Natural killer cell (primary cell): ENCODE data around the gene LYRM1. TPM values are rescaled to one million over a fixed set of nuclear protein-coding genes. Genes with fewer than 3 reads are reported as not detected.
"Not testable (repeated sequence)": the region's sequence is repeated elsewhere in the genome, so short reads cannot be mapped to it uniquely, and the experiment has no call there.

Experiments
- ATAC-seq, 3 donors: fragments of 150-1000 bp in 2 of 3; fragments of 200-7000 bp in 1 of 3; cut with Tn5 transposase; 1 replicate in 1 of 3; 2 replicates in 2 of 3; pipeline ENCODE4 v1.10.0; 2021; ENCODE audit warnings: mild to moderate bottlenecking in 2 of 3, moderate library complexity in 2 of 3
- DNase-seq, 2 donors: peaks; one replicate each; pipeline versions ENCODE4 v3.0.0 to v3.0.0-alpha.2; 2013 to 2021; ENCODE audit warnings: mixed read lengths in 1 of 2
- H3K27ac ChIP-seq: one replicate; pipeline ENCODE4 v1.5.1; 2013; ENCODE audit warnings: mild to moderate bottlenecking, low read length
- H3K27me3 ChIP-seq: one replicate; pipeline ENCODE4 v1.6.1; 2013; ENCODE audit warnings: low read length; ENCODE audit not compliant: control insufficient read depth, insufficient read depth
- H3K36me3 ChIP-seq: one replicate; pipeline ENCODE4 v1.6.1; 2013; ENCODE audit warnings: low read length; ENCODE audit not compliant: control insufficient read depth, insufficient read depth
- H3K4me1 ChIP-seq: one replicate; pipeline ENCODE4 v1.6.1; 2013; ENCODE audit warnings: low read length; ENCODE audit not compliant: control insufficient read depth, insufficient read depth
- H3K4me3 ChIP-seq: one replicate; pipeline ENCODE4 v1.5.1; 2013; ENCODE audit warnings: low read length
- H3K9me3 ChIP-seq: one replicate; pipeline ENCODE4 v1.6.1; 2013; ENCODE audit warnings: low read length; ENCODE audit not compliant: control insufficient read depth, insufficient read depth
- H3K27ac Mint-ChIP-seq, 2 donors: one replicate each; pipeline ENCODE4 v1.8.0; 2022; ENCODE audit warnings: mild to moderate bottlenecking in 2 of 2, mixed read lengths in 2 of 2, moderate library complexity in 1 of 2
- H3K27me3 Mint-ChIP-seq, 2 donors: one replicate each; pipeline ENCODE4 v1.8.0; 2022; ENCODE audit warnings: low read depth in 2 of 2, mixed read lengths in 2 of 2
- H3K36me3 Mint-ChIP-seq: one replicate; pipeline ENCODE4 v1.8.0; 2022; ENCODE audit warnings: mixed read lengths
- H3K4me1 Mint-ChIP-seq, 2 donors: one replicate each; pipeline ENCODE4 v1.8.0; 2022; ENCODE audit warnings: mixed read lengths in 2 of 2
- H3K4me3 Mint-ChIP-seq: one replicate; pipeline ENCODE4 v1.8.0; 2022; ENCODE audit warnings: mild to moderate bottlenecking, moderate library complexity, mixed read lengths
- H3K9me3 Mint-ChIP-seq, 2 donors: one replicate each; pipeline ENCODE4 v1.8.0; 2022; ENCODE audit warnings: mixed read lengths in 2 of 2
- CTCF ChIP-seq: fragments of 200-600 bp; IDR thresholded peaks from one replicate; pipeline ENCODE4 v1.8.0; 2022; ENCODE audit warnings: antibody characterized with exemption
- WGBS: methylation state at CpG from one replicate; pipeline ENCODE4 v1.1.7; 2013; ENCODE audit warnings: missing lambda C conversion rate; ENCODE audit not compliant: insufficient coverage; 5-methylcytosine and 5-hydroxymethylcytosine counted together
- intact Hi-C: fragments of 100-400 bp; cut with micrococcal nuclease; formaldehyde crosslinking; loops from one replicate; pipeline ENCODE4 v1.14.2; 2022
- total RNA-seq, 4 donors: library from RNA; stranded (reverse); fragments of 120-200 nt in 1 of 4; gene quantifications; one replicate each; pipeline versions ENCODE4 v1.2.3 to v1.2.4, GENCODE V29; 2013 to 2022

LYRM1 gene
- total RNA-seq, 3 donors from 2014 or later (not counting 1 experiment from before 2014, with no cell fraction given): 15.3 to 25.7 (median 17.2) TPM

DNA sequence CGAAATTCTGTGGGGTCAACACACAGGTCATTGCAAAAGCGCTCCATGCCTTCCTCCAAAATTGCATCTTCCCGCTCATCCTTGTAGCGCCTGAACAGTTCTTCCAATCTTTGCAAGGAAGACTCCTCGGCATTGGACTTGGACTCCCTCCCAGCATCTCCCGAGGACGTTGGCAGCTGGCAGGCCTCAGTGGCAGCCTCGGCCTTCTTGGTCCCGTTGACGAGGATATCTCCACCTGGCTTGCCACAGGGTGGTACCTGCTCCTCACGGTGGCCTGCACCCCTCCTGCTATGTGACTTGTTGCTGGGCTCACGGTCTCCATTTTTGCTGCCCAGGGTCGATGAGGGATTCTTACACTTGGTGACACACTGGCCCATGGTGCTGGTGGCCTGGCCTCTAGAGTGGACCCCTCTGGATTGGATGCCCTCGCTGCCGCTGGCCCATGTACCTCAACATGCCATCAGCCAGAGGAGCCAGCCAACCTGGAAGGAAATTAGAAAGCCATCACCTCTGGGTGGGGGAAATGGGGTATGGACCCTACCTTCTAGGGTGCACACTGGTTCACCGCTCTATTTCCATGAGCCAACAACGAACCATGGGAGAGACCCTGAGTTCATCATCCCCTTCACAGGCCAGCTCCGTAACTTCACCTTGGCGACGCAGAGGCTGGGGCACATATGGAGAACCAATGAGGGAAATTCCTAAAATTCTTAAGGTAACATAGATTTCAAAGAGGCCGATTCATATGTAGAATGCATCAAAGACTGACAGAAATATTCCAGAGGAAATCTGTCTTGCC is 38.2 kb upstream of the LYRM1 start:
- H3K4me3 Mint-ChIP-seq: no peak overlapping the region
- ATAC-seq: no peak
- no peak overlapping the region for H3K27ac Mint-ChIP-seq
- no peak for TF ChIP-seq CTCF
- Histone ChIP-seq H3K4me3 (no peak overlapping the region), H3K36me3 (peaks cover 20% of the 10 kb centered on the region), H3K4me1 (no peaks in the 10 kb centered on the region), H3K27ac (no peak overlapping the region), H3K9me3 (no peaks in the 10 kb centered on the region), H3K27me3 (no peaks in the 10 kb centered on the region)
- DNase-seq: no peak
- H3K9me3 Mint-ChIP-seq: no peaks in the 10 kb centered on the region
- WGBS: 98% methylated on average over 21 of the region's 21 CpGs
- intact Hi-C loops: no loop called here
- peaks cover 20 to 32% of the 10 kb centered on the region in 2 donors for H3K4me1 Mint-ChIP-seq
- no peaks in the 10 kb centered on the region for H3K27me3 Mint-ChIP-seq
- peaks cover 10% of the 10 kb centered on the region for H3K36me3 Mint-ChIP-seq

DNA sequence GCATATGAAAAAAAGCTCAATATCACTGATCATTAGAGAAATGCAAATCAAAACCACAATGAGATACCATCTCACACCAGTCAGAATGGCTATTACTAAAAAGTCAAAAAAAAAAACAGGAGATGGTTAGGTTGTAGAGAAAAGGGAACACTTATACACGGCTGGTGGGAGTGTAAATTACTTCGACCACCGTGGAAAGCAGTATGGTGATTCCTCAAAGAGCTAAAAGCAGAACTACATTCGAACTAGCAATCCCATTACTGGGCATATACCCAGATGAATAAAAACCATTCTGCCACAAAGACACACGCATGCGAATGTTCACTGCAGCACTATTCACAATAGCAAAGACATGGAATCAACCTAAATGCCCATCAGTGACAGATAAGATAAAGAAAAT is 36.2 kb upstream of the LYRM1 start:
- H3K4me3 Mint-ChIP-seq, H3K27me3 Mint-ChIP-seq, intact Hi-C loops, H3K4me3 ChIP-seq, H3K27ac ChIP-seq, H3K9me3 Mint-ChIP-seq, H3K9me3 ChIP-seq, DNase-seq, H3K27ac Mint-ChIP-seq, ATAC-seq, H3K27me3 ChIP-seq, H3K4me1 ChIP-seq: not testable (repeated sequence)
- peaks cover 20 to 47% of the 10 kb centered on the region in 2 donors for H3K4me1 Mint-ChIP-seq
- peaks cover 10% of the 10 kb centered on the region for H3K36me3 Mint-ChIP-seq
- peaks cover 20% of the 10 kb centered on the region for H3K36me3 ChIP-seq
- WGBS: 66% methylated on average over 6 of the region's 6 CpGs

- no peaks in the 10 kb centered on the region for H3K9me3 Mint-ChIP-seq
- DNase-seq: no peak
- intact Hi-C loops: no loop called here
- H3K27ac Mint-ChIP-seq: no peak overlapping the region
- no peak for ATAC-seq
- TF ChIP-seq CTCF: no peak
- H3K4me1 Mint-ChIP-seq: peaks cover 29 to 57% of the 10 kb centered on the region in 2 donors
- H3K36me3 Mint-ChIP-seq: peaks cover under 1% of the 10 kb centered on the region
- Histone ChIP-seq H3K36me3 (peaks cover 14% of the 10 kb centered on the region), H3K9me3 (no peaks in the 10 kb centered on the region), H3K27ac (no peak overlapping the region), H3K4me3 (no peak overlapping the region), H3K4me1 (no peaks in the 10 kb centered on the region), H3K27me3 (no peaks in the 10 kb centered on the region)
- WGBS: 83% methylated on average over 6 of the region's 6 CpGs
- no peaks in the 10 kb centered on the region for H3K27me3 Mint-ChIP-seq
- H3K4me3 Mint-ChIP-seq: no peak overlapping the region
Observed at GRCh38 chr16:20865420-20866131, 35.0 kb upstream of the LYRM1 start.

GRCh38 chr16:20866145-20866772 is 34.3 kb upstream of the LYRM1 start:
- Histone ChIP-seq H3K4me3 (no peak overlapping the region), H3K36me3 (peaks cover 10% of the 10 kb centered on the region), H3K27me3 (no peaks in the 10 kb centered on the region), H3K4me1 (no peaks in the 10 kb centered on the region), H3K9me3 (no peaks in the 10 kb centered on the region), H3K27ac (no peak overlapping the region)
- 78% methylated on average over 6 of the region's 6 CpGs for WGBS
- Mint-ChIP-seq H3K4me3 (no peak overlapping the region), H3K27ac (peak overlapping the region in 1 of 2 donors; percentile 69), H3K4me1 (peaks cover 32 to 64% of the 10 kb centered on the region in 2 donors), H3K27me3 (no peaks in the 10 kb centered on the region), H3K9me3 (no peaks in the 10 kb centered on the region), H3K36me3 (no peaks in the 10 kb centered on the region)
- DNase-seq (no peak), ATAC-seq (no peak)
- intact Hi-C loops: no loop called here
- no peak for TF ChIP-seq CTCF
